ENCODE data around the gene NXNL1. TPM values are rescaled to one million over a fixed set of nuclear protein-coding genes. Genes with fewer than 3 reads are reported as not detected.

Gene NXNL1
- total and polyA plus RNA-seq, 2 donors (not counting 3 experiments of a cell fraction or from before 2014, with no cell fraction given): not detected

DNA sequence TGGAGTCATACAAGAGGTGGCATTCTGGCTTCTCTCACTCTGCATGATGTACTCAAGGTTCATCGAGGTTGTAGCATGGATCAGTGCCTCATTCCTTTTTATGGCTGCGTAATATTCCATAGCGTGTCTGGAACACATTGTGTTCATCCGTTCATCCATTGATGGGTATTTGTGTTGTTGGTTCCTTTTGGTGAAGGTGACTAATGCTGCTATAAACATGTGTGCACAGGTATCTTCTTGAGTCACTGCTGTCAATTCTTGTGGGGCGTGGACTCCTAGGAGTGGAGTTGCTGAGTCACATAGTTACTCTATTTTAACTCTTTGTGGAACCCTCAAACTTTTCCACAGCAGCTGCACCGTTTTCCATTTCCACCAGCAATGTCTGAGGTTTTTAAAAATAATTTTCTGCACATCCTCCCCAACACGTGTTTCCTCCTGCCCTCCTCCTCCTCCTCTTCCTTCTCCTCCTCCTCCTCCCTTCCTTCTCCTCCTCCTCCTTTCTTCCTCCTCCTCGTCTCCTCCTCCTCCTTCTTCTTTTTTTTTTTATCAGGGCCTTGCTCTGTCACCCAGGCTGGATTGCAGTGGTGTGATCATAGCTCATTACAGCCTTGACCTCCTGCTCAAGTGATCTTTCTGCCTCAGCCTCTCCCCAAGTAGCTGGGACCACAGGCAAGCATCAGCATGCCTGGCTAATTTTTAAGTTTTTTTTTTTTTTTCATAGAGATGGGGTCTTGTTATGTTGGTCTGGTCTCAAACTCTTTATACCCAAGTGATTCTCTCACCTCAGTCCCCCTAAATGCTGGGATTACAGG is 10.3 kb downstream of the NXNL1 start:
- no peaks in the 10 kb centered on the region for H3K36me3 ChIP-seq (ENCODE audit: control insufficient read depth in 2 of 2, extremely low read depth in 1 of 2, insufficient read depth in 2 of 2, low read length in 2 of 2)
- FAIRE-seq: peak; percentile 44
- no peaks in the 10 kb centered on the region for H3K9me1 ChIP-seq (replicated peaks; ENCODE audit: control insufficient read depth, extremely low read depth, insufficient read depth, low read length)
- no peaks in the 10 kb centered on the region for H3K9me3 ChIP-seq (replicated peaks; ENCODE audit: control insufficient read depth, insufficient read depth, low read length)
- no peaks in the 10 kb centered on the region for H3K4me1 ChIP-seq (ENCODE audit: control insufficient read depth, extremely low read depth, insufficient read depth, low read length)
- CTCF ChIA-PET: no interaction called here
- H2AFZ ChIP-seq (ENCODE audit: low read depth, low read length): no peak overlapping the region
- intact Hi-C loops (cut with micrococcal nuclease): loop anchor here (5.0 kb wide), 1 partner anchor 327 kb away; no protein-coding TSS in a partner anchor
- DNase-seq (ENCODE audit: low read depth, low spot score): no peak
- TF ChIP-seq JUN (IDR thresholded peaks at IDR 0.05; ENCODE audit: borderline replicate concordance, insufficient read depth, insufficient read length, low read depth) (no peak), GATA2 (IDR thresholded peaks at IDR 0.05; ENCODE audit: insufficient read depth, insufficient read length, low read depth, low read length) (no peak), MYC (IDR thresholded peaks at IDR 0.05; ENCODE audit: low read depth, low read length) (no peak), FOS (IDR thresholded peaks at IDR 0.05; ENCODE audit: borderline replicate concordance, insufficient read depth, low read length) (no peak), POLR2AphosphoS5 (IDR thresholded peaks at IDR 0.05; ENCODE audit: insufficient read depth, low read depth, low read length) (no peak), EZH2 (IDR thresholded peaks at IDR 0.05; ENCODE audit: borderline replicate concordance, low read depth, low read length, severe bottlenecking) (no peak), POLR2A (IDR thresholded peaks at IDR 0.05; ENCODE audit: low read depth, low read length) (no peak)
- TF ChIP-seq, protein P1, sequence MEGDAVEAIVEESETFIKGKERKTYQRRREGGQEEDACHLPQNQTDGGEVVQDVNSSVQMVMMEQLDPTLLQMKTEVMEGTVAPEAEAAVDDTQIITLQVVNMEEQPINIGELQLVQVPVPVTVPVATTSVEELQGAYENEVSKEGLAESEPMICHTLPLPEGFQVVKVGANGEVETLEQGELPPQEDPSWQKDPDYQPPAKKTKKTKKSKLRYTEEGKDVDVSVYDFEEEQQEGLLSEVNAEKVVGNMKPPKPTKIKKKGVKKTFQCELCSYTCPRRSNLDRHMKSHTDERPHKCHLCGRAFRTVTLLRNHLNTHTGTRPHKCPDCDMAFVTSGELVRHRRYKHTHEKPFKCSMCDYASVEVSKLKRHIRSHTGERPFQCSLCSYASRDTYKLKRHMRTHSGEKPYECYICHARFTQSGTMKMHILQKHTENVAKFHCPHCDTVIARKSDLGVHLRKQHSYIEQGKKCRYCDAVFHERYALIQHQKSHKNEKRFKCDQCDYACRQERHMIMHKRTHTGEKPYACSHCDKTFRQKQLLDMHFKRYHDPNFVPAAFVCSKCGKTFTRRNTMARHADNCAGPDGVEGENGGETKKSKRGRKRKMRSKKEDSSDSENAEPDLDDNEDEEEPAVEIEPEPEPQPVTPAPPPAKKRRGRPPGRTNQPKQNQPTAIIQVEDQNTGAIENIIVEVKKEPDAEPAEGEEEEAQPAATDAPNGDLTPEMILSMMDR (IDR thresholded peaks at IDR 0.05; ENCODE audit: extremely low read depth in 1 of 2, insufficient read depth in 1 of 2, low read depth in 1 of 2, low read length in 2 of 2): no peak
- TF ChIP-seq, protein P2, sequence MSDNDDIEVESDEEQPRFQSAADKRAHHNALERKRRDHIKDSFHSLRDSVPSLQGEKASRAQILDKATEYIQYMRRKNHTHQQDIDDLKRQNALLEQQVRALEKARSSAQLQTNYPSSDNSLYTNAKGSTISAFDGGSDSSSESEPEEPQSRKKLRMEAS (IDR thresholded peaks at IDR 0.05; ENCODE audit: insufficient read depth, insufficient read length): no peak
- peaks cover 17 to 30% of the 10 kb centered on the region in 2 experiments for H3K27me3 ChIP-seq (ENCODE audit: control insufficient read depth in 2 of 2, insufficient read depth in 2 of 2, low read length in 2 of 2)
- H3K4me2 ChIP-seq (ENCODE audit: insufficient read depth, low read length): no peak overlapping the region
- no peaks in the 10 kb centered on the region for H3K79me2 ChIP-seq (ENCODE audit: control insufficient read depth, insufficient read depth, low read length)
- no peak overlapping the region for H3K27ac ChIP-seq (ENCODE audit: insufficient read depth, low read depth, low read length)
- H3K9ac ChIP-seq (replicated peaks; ENCODE audit: extremely low read depth, insufficient read depth, low read length): no peak overlapping the region
- dilution Hi-C loops (cut with MboI; ENCODE audit: extremely low pct_ligation_motif_present, low sequenced_read_pairs): no loop called here
- H3K4me3 ChIP-seq (replicated peaks in 1 of 3; ENCODE audit: insufficient read depth in 1 of 3, low read depth in 1 of 3, low read length in 3 of 3): no peak overlapping the region
- no peaks in the 10 kb centered on the region for H4K20me1 ChIP-seq (replicated peaks; ENCODE audit: control insufficient read depth, extremely low read depth, insufficient read depth, low read length)
- POLR2A ChIA-PET: interaction anchor here (0.7 kb wide), 1 partner anchor 172 kb away, joined by 3 read pairs; no protein-coding TSS in a partner anchor
- BruUV-seq (replicated peaks): no TSS peak
